Activated CD8-positive, alpha-beta memory T cell treated with anti-CD3 and anti-CD28 coated beads for 36 hours (primary cell): Measurements from ENCODE around the gene NEK4. TPM values are rescaled to one million over a fixed set of nuclear protein-coding genes. Genes with fewer than 3 reads are reported as not detected.

Experiments used
- total RNA-seq, 2 experiments: library from RNA; stranded (reverse); gene quantifications; one replicate each; pipeline ENCODE4 v1.2.3, GENCODE V29; 2021

NEK4 gene
- total RNA-seq, 2 experiments from 2014 or later: 32.4 to 33.4 TPM

Other genes with a start within 250 kb of the NEK4 start
- 10 to 100 TPM; 97.3 to 99.2 TPM for gene NT5DC2, start 237.1 kb downstream of the NEK4 start, total RNA-seq
- 10 to 100 TPM; 18.6 to 21.6 TPM for gene UQCC5, start 234.3 kb downstream of the NEK4 start, total RNA-seq
- gene PBRM1, start 85.0 kb downstream of the NEK4 start, total RNA-seq: 10 to 100 TPM; 65.4 to 71.2 TPM
- gene GNL3, start 84.9 kb downstream of the NEK4 start, total RNA-seq: 100 to 1,000 TPM; 240 to 247 TPM
- gene GLT8D1, start 65.1 kb downstream of the NEK4 start, total RNA-seq: 10 to 100 TPM; 42.9 to 45.0 TPM
- gene SPCS1, start 64.8 kb downstream of the NEK4 start, total RNA-seq: 100 to 1,000 TPM; 148 to 154 TPM
- not detected for gene ITIH1, start 6.7 kb upstream of the NEK4 start, total RNA-seq
- gene ITIH3, start 23.9 kb upstream of the NEK4 start, total RNA-seq: not detected
- gene ITIH4, start 59.7 kb upstream of the NEK4 start, total RNA-seq: 10 to 100 TPM in 1 of 2 experiments, 1 to 10 TPM in 1; 6.1 to 10.1 TPM
- under 1 TPM in 1 of 2 experiments, not detected in 1; 0.61 TPM for gene MUSTN1, start 64.1 kb upstream of the NEK4 start, total RNA-seq
- 10 to 100 TPM; 36.1 to 39.8 TPM for gene STIMATE, start 126.6 kb upstream of the NEK4 start, total RNA-seq